ENCODE data around the gene TDRD12. TPM values are rescaled to one million over a fixed set of nuclear protein-coding genes. Genes with fewer than 3 reads are reported as not detected.

Gene TDRD12
- total RNA-seq, 1 donor from 2014 or later = 0.07 TPM

- no peaks in the 10 kb centered on the region for H3K9me3 Mint-ChIP-seq
- Histone ChIP-seq H3K36me3 (no peaks in the 10 kb centered on the region), H2AFZ (replicated peaks) (no peak overlapping the region), H3K4me1 (peaks cover 4% of the 10 kb centered on the region), H4K20me1 (ENCODE audit: low read depth) (no peaks in the 10 kb centered on the region), H3K79me2 (ENCODE audit: low read depth) (no peaks in the 10 kb centered on the region), H3K4me3 (no peak overlapping the region), H3K27me3 (no peaks in the 10 kb centered on the region), H3K4me2 (no peak overlapping the region), H3K9ac (no peak overlapping the region), H3F3A (ENCODE audit: low read depth) (no peaks in the 10 kb centered on the region), H3K27ac (no peak overlapping the region), H3K9me3 (ENCODE audit: low read depth) (no peaks in the 10 kb centered on the region)
- H3K4me1 Mint-ChIP-seq = peaks cover 6% of the 10 kb centered on the region
- H3K27ac Mint-ChIP-seq = no peak overlapping the region
- H3K4me3 Mint-ChIP-seq = no peak overlapping the region
- TF ChIP-seq EZH2 (IDR thresholded peaks at IDR 0.05) (no peak), CTCF (IDR thresholded peaks at IDR 0.05) (no peak), EZH2phosphoT487 (IDR thresholded peaks at IDR 0.05) (no peak)
- no peaks in the 10 kb centered on the region for H3K27me3 Mint-ChIP-seq (ENCODE audit: insufficient read depth, low read depth)
- no peaks in the 10 kb centered on the region for H3K36me3 Mint-ChIP-seq
- DNase-seq (ENCODE audit: low spot score) = no peak
These were observed 151.4 kb downstream of the TDRD12 start for GRCh38 chr19:32870981-32871451.

GRCh38 chr19:32872391-32872790, 152.8 kb downstream of the TDRD12 start:
- no peak for DNase-seq (ENCODE audit: low spot score)
- H3K4me2 ChIP-seq = no peak overlapping the region
- Mint-ChIP-seq H3K9me3 (no peaks in the 10 kb centered on the region), H3K4me3 (no peak overlapping the region), H3K4me1 (peaks cover 6% of the 10 kb centered on the region), H3K27me3 (ENCODE audit: insufficient read depth, low read depth) (no peaks in the 10 kb centered on the region), H3K36me3 (no peaks in the 10 kb centered on the region), H3K27ac (no peak overlapping the region)
- H3K4me3 ChIP-seq = no peak overlapping the region
- no peaks in the 10 kb centered on the region for H3F3A ChIP-seq (ENCODE audit: low read depth)
- no peaks in the 10 kb centered on the region for H3K36me3 ChIP-seq
- H3K79me2 ChIP-seq (ENCODE audit: low read depth) = no peaks in the 10 kb centered on the region
- H4K20me1 ChIP-seq (ENCODE audit: low read depth) = no peaks in the 10 kb centered on the region
- H3K27me3 ChIP-seq = no peaks in the 10 kb centered on the region
- no peak overlapping the region for H3K27ac ChIP-seq
- no peak overlapping the region for H2AFZ ChIP-seq (replicated peaks)
- H3K9me3 ChIP-seq (ENCODE audit: low read depth) = no peaks in the 10 kb centered on the region
- TF ChIP-seq EZH2phosphoT487 (IDR thresholded peaks at IDR 0.05) = no peak
- no peak for TF ChIP-seq CTCF (IDR thresholded peaks at IDR 0.05)
- TF ChIP-seq EZH2 (IDR thresholded peaks at IDR 0.05) = no peak
- peaks cover 4% of the 10 kb centered on the region for H3K4me1 ChIP-seq
- no peak overlapping the region for H3K9ac ChIP-seq

GRCh38 chr19:32873247-32873959, 153.8 kb downstream of the TDRD12 start:
- TF ChIP-seq CTCF (IDR thresholded peaks at IDR 0.05) = no peak
- TF ChIP-seq EZH2 (IDR thresholded peaks at IDR 0.05) = no peak
- TF ChIP-seq EZH2phosphoT487 (IDR thresholded peaks at IDR 0.05) = no peak
- H3K9me3 ChIP-seq (ENCODE audit: low read depth) = no peaks in the 10 kb centered on the region
- H4K20me1 ChIP-seq (ENCODE audit: low read depth) = no peaks in the 10 kb centered on the region
- H3K36me3 ChIP-seq = no peaks in the 10 kb centered on the region
- H3K4me3 ChIP-seq = no peak overlapping the region
- H2AFZ ChIP-seq (replicated peaks) = no peak overlapping the region
- H3K27me3 ChIP-seq = no peaks in the 10 kb centered on the region
- peaks cover 4% of the 10 kb centered on the region for H3K4me1 ChIP-seq
- no peak overlapping the region for H3K4me2 ChIP-seq
- Mint-ChIP-seq H3K4me1 (peaks cover 6% of the 10 kb centered on the region), H3K4me3 (no peak overlapping the region), H3K27ac (no peak overlapping the region), H3K9me3 (no peaks in the 10 kb centered on the region), H3K27me3 (ENCODE audit: insufficient read depth, low read depth) (no peaks in the 10 kb centered on the region), H3K36me3 (peaks cover 4% of the 10 kb centered on the region)
- H3K27ac ChIP-seq = no peak overlapping the region
- no peak for DNase-seq (ENCODE audit: low spot score)
- H3K9ac ChIP-seq = no peak overlapping the region
- H3K79me2 ChIP-seq (ENCODE audit: low read depth) = no peaks in the 10 kb centered on the region
- H3F3A ChIP-seq (ENCODE audit: low read depth) = no peaks in the 10 kb centered on the region
